Posterior cingulate gyrus (tissue), 11 donors: ENCODE results near the gene CUL9.

ENCODE experiments used
- DNase-seq, 10 donors: peaks; one replicate each; pipeline versions ENCODE4 v3.0.0 to v3.0.0-alpha.2; 2020 to 2021; ENCODE audit warnings: mixed read lengths in 3 of 10
- intact Hi-C: fragments of 100-400 bp; cut with DNase I; formaldehyde crosslinking; loops from one replicate; pipeline ENCODE4 v1.15.1; 2023

The CUL9 gene

DNA sequence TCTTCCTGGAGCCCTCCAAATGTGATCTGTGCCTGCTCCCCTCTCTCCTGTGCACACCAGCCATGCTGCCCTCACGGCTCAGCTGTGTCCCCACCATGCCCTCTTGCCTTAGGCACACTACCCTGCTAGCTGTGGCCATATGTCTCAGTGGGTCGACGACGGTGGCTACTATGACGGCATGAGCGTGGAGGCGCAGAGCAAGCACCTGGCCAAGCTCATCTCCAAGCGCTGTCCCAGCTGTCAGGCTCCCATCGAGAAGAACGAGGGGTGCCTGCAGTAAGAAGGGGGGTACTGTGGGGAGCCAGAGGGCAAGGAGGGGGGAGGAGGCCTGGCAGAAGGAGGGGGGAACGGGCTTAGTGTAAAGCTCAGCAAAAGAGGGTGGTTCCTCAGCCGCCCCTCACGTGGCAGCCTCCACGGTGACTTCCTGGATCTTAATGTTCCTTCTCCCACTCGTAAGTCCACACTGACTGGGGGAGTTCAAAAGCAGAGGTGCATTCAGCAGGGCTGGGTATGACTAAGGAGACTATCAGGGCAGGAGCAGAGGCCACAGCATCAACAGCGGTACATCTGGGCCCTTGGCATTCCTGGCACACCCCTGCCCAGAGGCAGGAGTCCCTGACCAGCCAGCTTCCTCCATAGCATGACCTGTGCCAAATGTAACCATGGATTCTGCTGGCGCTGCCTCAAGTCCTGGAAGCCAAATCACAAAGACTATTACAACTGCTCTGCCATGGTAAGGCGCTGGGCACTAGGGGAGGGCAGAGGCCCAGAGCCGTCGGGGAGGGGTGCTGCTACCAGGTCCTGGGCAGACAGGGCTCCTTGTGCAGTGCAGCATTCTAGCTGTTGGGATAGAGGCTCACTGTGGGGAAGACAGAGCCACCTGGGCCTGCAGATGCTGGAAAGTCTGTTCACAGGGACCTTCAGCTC lies 39.3 kb downstream of the CUL9 start:
- intact Hi-C loops = no loop called here
- peak in 2 of 10 donors; percentile 35 to 75 for DNase-seq

DNA sequence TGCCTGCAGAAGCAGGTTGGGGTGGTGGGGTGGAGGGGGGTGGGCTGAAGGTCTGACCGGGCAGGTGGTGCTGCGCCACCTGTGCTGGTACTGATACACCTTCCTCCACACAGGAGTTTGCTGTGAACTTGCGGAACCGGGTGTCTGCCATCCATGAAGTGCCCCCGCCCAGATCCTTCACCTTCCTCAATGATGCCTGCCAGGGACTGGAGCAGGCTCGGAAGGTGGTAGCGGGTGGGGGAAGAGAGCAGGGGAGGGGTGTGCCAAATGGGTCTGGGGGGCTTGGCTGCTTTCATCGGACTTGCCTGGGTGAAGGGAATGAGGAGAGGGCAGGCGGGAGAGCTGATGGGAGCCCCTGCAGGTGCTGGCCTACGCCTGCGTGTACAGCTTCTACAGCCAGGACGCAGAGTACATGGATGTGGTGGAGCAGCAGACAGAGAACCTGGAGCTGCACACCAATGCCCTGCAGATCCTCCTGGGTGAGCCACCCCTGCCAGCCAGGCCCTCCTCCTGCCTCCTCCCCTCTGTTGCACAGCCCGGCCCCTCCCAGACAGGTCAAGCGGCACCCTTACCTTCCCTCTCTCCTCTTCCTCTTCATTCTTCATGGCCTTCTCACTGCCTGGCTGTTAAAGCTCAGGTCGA lies 40.5 kb downstream of the CUL9 start:
- intact Hi-C loops = no loop called here
- DNase-seq = peak in 1 of 10 donors; percentile 59

DNA sequence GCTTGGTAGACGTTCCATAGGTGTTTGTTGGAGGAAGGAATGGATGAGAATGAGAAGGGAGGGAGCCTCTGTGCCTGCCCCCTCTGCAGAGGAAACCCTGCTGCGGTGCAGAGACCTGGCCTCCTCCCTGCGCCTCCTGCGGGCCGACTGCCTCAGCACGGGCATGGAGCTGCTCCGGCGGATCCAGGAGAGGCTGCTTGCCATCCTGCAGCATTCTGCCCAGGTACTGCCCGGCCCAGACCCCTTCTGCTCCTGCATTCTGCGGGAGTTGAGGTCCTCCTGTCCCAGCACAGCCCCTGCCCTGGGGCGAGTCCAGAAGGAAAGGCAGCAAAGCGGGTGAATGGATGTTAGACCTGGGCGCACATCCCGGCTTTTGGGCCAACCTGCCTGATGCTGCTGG lies 41.2 kb downstream of the CUL9 start:
- peak in 1 of 10 donors; percentile 40 for DNase-seq
- intact Hi-C loops = no loop called here

DNA sequence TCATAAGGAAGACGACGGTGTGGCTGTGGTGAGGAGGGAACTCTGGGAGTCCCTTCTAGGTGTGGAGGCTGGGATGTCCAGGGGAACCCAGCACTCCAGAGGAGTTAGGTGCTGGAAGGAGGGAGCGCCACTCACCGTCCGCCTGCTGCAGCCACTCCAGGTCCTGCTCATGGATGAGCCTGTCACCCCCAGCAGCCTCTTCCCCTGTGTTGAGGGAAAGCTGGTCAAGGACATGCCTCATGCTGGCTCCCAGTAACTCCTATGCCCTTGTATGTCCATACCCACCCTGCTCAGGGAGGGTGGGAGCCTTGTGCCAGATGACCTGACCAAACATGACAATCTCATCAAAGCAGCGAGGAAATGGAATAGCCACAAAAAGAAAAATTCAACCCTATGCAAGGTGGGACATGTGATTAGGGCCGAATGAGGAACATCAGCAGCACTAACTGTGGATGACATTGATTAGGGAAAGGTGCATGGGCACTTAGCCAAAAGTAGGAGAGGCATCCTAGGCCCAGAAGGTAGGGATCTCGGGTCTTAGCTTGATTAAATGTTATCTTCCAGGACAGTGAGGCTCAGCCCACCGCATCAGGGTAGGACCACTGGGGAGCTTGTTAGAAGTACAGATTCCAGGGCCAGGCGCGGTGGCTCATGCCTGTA lies 44.3 kb downstream of the CUL9 start:
- intact Hi-C loops = no loop called here
- DNase-seq = peak in 1 of 10 donors; percentile 49

DNA sequence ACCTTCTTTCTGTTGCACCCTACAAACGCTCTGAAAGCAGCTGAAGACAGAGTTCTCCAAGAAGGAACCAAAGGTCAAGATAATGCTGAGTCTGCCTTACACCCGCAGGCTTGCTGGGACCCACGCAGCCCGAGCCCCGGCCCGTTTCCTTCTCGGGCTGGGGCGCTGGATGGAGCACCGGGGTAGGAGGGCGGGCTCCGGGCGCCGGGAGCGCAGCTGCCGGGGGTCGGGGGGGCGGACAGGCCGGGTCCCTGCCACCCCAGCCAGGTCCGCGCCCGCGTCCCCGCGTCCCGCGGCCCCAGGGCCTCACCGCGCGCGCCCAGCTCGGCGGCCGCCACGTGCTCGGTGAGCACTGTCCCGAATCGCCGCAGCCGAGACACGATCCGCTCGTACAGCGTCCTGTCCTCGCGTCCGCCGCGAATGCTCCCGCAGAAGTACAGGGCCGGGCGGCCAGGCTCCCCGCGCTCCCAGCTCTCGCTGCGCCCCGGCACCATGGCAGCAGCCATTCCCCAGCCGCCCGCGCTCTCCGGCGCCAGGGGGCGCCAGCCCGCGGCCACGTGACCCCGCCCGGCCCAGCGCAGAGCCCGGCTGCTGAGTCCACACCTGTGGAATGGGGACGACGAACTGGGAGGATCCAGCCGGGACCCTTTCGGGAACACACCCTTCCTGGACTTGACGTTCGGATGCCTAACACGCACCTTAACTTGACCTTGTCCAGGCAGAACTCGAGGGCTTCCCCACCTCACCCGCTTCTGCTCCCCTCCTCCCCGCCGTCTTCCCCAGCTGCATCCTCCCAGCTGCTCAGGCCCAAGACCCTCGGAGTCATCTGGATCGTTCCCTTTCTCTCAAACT lies 47.2 kb downstream of the CUL9 start, which contains the start of gene DNPH1:
DNPH1 (minus strand) TSS at position 531 of the 852 bp plus-strand sequence; CDS start at position 506, 25 bp downstream.
- peak; percentile 69 to 98 (median 80) for DNase-seq
- intact Hi-C loops = no loop called here

DNA sequence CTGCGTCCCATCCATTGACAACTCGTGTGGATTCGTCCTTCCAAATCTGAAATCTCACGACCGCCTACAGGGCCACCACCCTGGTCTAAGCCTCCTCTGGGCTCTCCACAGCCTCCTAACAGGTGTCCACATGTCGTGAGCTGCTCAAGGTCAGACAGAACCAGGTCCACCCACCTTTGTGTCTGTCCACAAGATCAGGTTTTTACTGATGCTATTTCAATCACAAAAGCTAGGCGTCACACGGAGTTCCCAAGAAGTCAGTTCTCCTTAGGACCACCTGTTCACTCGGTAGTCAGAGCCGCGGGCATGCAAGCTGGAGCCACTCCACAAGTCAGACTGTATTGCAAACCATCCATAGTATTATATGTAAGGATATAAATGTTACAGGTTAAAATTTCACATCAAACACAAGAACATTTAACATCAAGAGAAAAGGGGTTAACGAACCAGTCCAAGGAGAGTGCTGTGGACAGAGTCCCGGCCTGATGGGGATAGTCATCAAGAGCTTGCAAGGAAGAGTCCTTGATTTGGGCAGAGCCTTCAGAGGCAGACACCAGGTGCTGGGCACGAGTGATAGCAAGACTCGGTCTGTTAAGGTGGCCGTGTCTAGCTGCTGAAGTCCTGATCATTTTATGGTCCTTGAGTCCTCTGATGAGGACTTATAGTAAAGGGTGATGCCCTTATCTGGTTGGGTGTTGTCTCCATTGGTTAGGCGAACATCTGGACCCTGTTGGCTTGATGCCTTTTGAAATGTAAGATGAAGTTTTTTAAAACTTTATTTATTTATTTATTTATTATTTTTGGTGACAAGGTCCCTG lies 48.0 kb downstream of the CUL9 start:
- peak in 1 of 10 donors; percentile 39 for DNase-seq
- intact Hi-C loops = no loop called here

DNA sequence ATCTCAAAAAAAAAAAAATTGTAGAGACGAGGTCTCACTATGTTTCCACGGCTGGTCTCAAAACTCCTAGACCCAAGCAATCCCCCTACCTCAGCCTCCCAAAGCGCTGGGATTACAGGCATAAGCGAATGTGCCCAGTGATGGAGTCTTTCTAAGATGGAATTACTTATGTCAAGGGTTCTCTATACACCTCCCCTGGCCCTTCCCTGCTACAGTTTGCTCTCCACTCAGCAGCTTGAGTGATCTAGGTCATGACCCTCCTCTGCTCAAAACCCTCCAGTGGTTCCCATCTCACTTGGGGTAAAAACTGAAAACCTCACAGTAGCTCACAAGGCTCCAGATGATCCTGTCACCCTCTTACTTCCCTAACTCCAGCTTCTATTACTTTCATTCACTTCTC lies 49.1 kb downstream of the CUL9 start:
- intact Hi-C loops = no loop called here
- DNase-seq = no peak

DNA sequence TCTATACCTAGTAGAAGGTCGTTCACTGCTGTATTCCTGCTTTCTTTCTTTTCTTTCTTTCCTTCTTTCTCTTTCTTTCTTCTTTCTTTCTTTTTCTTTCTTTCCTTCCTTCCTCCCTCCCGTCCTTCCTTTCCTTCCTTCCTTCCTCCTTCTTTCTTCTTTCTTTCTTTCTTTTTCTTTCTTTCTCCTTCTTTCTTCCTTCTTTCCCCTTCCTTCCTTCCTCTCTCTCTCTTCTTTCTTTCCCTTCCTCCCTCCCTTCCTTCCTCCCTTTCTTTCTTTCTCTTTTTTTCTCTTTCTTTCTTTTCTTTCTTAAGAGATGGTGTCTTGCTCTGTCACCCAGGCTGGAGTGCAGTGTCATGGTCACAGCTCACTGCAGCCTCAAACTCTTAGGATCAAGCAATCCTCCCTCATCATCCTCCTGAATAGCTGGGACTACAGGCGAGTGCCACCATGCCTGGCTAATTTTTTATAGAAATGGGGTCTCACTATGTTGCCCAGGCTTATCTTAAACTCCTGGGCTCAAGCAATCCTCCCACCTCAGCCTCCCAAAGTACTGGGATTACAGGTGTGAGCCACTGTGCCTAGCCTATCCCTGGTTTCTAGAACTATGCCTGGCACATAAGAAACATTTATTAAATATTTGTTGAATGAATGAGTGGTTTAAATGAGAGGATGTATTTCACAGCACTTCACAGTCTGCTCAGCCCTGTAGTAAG lies 49.9 kb downstream of the CUL9 start:
- no peak for DNase-seq
- intact Hi-C loops = no loop called here

DNA sequence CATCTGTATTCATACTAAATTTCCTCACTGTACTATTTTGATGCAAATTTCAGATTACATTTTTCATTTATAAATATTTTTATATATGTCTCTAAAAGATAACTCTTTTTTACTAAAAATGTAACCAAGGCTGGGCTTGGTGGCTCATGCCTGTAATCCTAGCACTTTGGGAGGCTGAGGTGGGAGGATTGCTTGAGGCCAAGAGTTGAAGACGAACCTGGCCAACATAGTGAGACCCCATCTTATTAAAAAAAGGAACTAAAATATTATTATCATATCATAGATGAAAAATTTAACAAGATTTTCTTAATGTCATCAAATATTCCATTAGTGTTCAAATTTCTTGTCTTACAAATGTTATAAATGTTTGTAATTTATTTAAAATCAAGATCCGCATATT lies 53.8 kb downstream of the CUL9 start:
- DNase-seq = no peak

DNA sequence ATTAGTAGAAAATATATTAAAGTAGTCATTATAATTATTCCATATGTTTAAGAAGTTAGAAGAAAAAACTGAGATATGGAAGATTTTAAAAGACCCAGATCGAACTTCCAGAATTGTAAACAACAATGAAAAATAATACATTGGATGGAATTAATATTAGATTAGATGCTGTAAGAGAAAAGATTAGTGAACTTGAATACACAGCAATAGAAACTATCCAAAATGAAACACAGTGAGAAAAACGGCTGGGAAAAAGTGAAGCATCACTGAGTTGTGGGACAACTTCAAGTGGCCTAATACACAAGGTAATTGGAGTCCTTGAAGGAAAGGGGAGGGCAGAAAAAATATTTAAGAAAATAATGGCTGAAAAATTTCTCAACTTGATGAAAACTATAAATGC lies 57.1 kb downstream of the CUL9 start:
- DNase-seq = no peak
- intact Hi-C loops = no loop called here

More for the DNA sequence above, 53.8 kb downstream of the CUL9 start:
- intact Hi-C loops = no loop called here

DNA sequence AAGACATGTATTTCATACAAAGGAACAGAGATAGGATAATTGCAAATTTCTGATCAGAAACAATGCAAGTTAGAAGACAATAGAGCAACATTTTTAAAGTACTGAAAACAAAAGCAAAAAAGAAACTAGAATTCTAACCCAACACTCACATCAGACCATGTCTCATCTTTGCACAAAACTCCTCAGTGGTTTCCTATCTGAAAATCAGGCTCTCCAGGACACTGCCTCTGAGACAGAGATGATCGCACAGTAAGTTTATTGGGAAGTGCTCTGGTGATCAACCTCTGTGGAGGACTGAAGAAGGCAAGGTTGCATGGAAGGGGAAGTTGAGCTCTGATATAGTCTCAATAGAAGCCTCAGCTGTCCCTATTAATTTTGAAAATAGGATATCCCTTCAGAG lies 59.0 kb downstream of the CUL9 start:
- intact Hi-C loops = loop anchor here (10.0 kb wide), 1 partner anchor 66 kb away; the partner anchor contains the start of gene SRF

DNA sequence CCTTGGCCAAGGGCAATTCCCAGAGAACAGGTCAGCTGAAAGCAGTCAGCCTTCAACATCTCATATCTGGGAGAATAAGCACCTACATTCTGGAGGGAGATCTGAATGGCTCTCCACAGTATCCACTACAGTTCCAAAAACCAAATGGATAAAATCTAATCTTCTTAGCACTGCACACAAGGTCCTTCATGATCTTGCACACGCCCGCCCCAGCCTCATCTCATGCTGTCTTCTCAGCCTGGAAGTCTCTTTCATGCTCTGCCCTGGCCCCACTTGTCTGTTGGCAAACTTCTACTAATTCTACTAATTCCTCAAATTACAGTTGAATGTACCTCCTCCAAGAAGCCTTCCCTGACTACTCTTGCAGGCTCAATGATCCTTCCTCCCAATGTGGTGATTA lies 59.5 kb downstream of the CUL9 start:
- intact Hi-C loops = loop anchor here (10.0 kb wide), 1 partner anchor 67 kb away; the partner anchor contains the start of gene SRF
- DNase-seq = no peak

More for the DNA sequence above, 59.0 kb downstream of the CUL9 start:
- DNase-seq = no peak

DNA sequence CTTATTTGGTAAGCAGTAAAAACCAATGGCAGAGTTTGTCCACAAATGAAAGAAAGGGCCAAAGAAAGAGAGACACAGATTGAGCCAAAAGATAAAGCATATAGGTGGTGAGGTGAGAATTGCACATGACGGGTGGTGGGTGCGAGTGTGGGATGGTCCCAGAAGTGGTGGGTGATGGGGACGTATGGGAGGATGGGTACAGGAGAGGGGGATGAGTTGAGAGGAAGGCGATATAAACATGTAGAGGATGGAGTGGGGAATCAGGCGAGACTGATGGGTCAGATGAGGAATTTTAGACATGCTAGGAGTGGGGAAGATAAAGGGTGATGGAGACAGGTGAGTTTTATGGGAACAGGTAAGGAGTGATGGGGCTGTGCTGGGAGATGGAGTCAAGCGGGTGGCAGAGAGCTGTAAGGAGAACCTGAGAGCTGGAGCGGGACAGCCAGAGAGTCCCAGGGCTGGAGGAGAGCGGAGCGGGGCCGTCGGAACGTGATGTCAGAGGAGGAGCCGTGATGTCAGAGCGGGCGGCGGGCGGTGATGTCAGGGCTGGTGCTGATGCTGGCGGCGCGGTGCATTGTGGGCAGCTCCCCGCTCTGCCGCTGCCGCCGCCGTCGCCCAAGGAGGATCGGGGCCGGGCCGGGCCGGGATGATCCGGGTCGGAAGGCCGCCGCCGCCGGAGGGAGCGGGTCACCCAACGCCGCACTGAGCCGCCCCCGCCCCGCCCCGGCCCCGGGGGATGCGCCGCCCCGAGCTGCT lies 61.1 kb downstream of the CUL9 start, which contains the start of gene TTBK1:
TTBK1 (plus strand) TSS at position 574 of the 756 bp plus-strand sequence. CDS start 3,180 bp downstream, outside the sequence.
- peak; percentile 29 to 96 (median 72) for DNase-seq
- intact Hi-C loops = loop anchor here (10.0 kb wide), 1 partner anchor 68 kb away; the partner anchor contains the start of gene SRF

DNA sequence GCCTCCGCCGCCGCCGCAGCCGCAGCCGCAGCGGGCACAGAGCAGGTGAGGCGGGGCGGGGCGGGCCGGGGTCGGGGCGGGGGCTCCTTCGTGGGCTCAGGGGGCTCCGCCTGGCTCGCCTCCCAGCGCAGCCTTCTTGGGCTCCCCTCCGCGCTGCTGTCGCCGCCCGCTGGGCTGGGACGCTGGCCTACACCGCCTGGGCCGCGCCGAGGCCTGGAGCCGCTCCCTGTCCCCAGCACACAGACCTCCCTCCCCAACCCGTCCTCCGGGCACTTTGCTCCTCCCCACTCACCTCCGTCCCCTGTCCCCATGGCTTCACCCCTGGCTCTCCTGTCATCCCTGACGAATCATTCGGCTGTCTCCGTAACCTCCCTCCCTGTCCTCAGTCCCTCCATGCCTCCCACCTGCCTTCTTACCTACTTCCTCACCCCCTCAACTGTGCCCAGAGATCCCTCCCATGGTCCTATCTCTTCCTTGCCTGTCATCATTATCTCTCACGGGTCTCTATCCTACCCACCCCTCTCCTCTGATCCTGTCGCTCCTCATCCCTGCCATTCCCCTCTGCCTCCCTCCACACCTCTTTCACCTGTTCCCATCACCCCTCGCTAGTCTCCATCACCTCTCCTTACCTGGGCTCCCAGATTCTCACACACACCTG lies 61.8 kb downstream of the CUL9 start:
- intact Hi-C loops = loop anchor here (10.0 kb wide), 1 partner anchor 69 kb away; the partner anchor contains the start of gene SRF
- peak in 1 of 10 donors; percentile 69 for DNase-seq

DNA sequence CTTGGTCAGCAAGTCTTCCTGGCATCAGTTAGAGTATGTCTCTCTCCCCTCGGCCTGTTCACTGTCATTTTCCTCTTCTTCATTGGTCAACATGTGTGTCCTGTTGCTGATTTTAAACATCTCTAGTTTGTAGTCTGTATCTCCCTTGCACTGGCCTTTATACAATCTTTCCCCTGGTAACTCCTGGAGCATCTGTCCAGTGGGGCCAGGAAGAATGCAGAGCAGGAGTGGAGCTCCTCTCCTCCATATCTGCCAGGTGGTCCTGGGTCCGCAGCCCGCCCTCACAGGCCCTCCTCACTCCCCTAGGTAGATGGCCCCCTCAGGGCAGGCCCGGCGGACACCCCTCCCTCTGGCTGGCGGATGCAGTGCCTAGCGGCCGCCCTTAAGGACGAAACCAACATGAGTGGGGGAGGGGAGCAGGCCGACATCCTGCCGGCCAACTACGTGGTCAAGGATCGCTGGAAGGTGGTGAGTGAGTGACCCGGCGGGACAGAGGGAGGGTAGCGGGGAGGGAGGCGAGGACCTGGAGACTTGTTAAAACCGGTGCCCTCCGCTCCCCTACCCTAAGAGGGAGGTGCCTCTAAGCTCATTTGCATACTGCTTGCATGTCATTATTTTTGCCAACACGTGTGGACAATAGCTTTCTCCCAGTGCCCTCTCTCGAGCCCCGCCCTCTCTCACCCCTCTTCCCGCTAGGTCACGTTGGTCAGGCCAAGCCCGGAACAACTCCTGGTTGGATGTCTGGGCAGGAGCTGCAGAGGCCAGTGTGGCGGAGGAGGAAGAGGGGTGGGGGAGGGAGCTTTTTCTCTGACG lies 64.5 kb downstream of the CUL9 start:
- intact Hi-C loops = loop anchor here (10.0 kb wide), 1 partner anchor 72 kb away; the partner anchor contains the start of gene SRF
- DNase-seq = peak in 9 of 10 donors; percentile 61 to 96 (median 73)
